Measurements from ENCODE around the gene ADORA1. TPM values are rescaled to one million over a fixed set of nuclear protein-coding genes. Genes with fewer than 3 reads are reported as not detected.

ADORA1 gene
- total and polyA plus RNA-seq, 2 donors (not counting 3 experiments of a cell fraction or from before 2014, with no cell fraction given), result 0.15 TPM; not detected in 1

DNA sequence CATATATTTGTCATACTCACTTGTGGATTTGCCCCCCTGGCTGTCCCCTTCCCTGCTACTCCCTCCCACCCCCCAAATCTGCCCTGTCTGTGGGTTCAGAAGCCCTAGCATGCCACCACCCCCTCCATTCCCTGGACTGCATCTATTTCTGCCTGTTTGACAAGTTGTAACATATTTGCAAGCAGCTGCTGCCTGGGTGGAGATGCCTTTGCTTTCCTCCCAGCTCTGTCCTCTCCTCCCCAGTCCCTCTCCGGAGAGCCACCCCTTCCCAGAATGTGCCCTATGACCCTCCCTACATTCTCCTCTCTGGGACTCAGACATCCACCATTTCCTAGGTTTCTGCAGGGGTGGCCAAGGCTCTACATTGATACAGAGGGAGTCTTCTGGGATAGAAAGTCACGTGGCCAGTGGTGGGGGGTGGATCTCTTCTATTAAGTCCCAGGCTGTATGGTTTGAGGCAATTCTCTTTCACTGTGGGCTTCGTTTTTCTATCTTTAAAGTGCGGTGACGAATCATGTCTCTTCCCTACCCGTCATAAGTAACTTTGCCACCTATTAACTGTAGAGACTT is 35.7 kb upstream of the ADORA1 start:
- ChIA-PET CTCF (no interaction called here), POLR2A (no interaction called here)
- no peak for TF ChIP-seq FOS (IDR thresholded peaks at IDR 0.05; ENCODE audit: borderline replicate concordance, insufficient read depth, low read length)
- no peak for TF ChIP-seq GATA2 (IDR thresholded peaks at IDR 0.05; ENCODE audit: insufficient read depth, insufficient read length, low read depth, low read length)
- TF ChIP-seq CTCF (IDR thresholded peaks at IDR 0.05; ENCODE audit: extremely low read depth in 1 of 2, insufficient read depth in 1 of 2, low read depth in 1 of 2, low read length in 2 of 2), result no peak
- DNase-seq (ENCODE audit: low read depth, low spot score) (no peak), FAIRE-seq (no peak)
- Histone ChIP-seq H3K27ac (ENCODE audit: insufficient read depth, low read depth, low read length) (no peak overlapping the region), H2AFZ (ENCODE audit: low read depth, low read length) (no peak overlapping the region), H3K4me2 (ENCODE audit: insufficient read depth, low read length) (no peak overlapping the region), H3K27me3 (ENCODE audit: control insufficient read depth in 2 of 2, insufficient read depth in 2 of 2, low read length in 2 of 2) (peaks cover 4 to 14% of the 10 kb centered on the region in 2 experiments), H3K4me1 (ENCODE audit: control insufficient read depth, extremely low read depth, insufficient read depth, low read length) (no peaks in the 10 kb centered on the region), H3K36me3 (ENCODE audit: control insufficient read depth in 2 of 2, extremely low read depth in 1 of 2, insufficient read depth in 2 of 2, low read length in 2 of 2) (no peaks in the 10 kb centered on the region), H3K9me1 (replicated peaks; ENCODE audit: control insufficient read depth, extremely low read depth, insufficient read depth, low read length) (no peaks in the 10 kb centered on the region), H3K79me2 (ENCODE audit: control insufficient read depth, insufficient read depth, low read length) (no peaks in the 10 kb centered on the region), H3K4me3 (replicated peaks in 1 of 3; ENCODE audit: insufficient read depth in 1 of 3, low read depth in 1 of 3, low read length in 3 of 3) (no peak overlapping the region), H4K20me1 (replicated peaks; ENCODE audit: control insufficient read depth, extremely low read depth, insufficient read depth, low read length) (no peaks in the 10 kb centered on the region), H3K9me3 (replicated peaks; ENCODE audit: control insufficient read depth, insufficient read depth, low read length) (no peaks in the 10 kb centered on the region), H3K9ac (replicated peaks; ENCODE audit: extremely low read depth, insufficient read depth, low read length) (no peak overlapping the region)
- intact Hi-C loops (cut with micrococcal nuclease), result no loop called here
- BruUV-seq (replicated peaks), result no TSS peak
- dilution Hi-C loops (cut with MboI; ENCODE audit: extremely low pct_ligation_motif_present, low sequenced_read_pairs), result no loop called here

- H3K9ac ChIP-seq (replicated peaks; ENCODE audit: extremely low read depth, insufficient read depth, low read length), result no peak overlapping the region
- BruUV-seq (replicated peaks), result no TSS peak
- no peak for DNase-seq (ENCODE audit: low read depth, low spot score)
- no peak overlapping the region for H2AFZ ChIP-seq (ENCODE audit: low read depth, low read length)
- dilution Hi-C loops (cut with MboI; ENCODE audit: extremely low pct_ligation_motif_present, low sequenced_read_pairs) (no loop called here), intact Hi-C loops (cut with micrococcal nuclease) (no loop called here)
- FAIRE-seq, result no peak
- H4K20me1 ChIP-seq (replicated peaks; ENCODE audit: control insufficient read depth, extremely low read depth, insufficient read depth, low read length), result no peaks in the 10 kb centered on the region
- no peaks in the 10 kb centered on the region for H3K9me1 ChIP-seq (replicated peaks; ENCODE audit: control insufficient read depth, extremely low read depth, insufficient read depth, low read length)
- H3K79me2 ChIP-seq (ENCODE audit: control insufficient read depth, insufficient read depth, low read length), result no peaks in the 10 kb centered on the region
- H3K9me3 ChIP-seq (replicated peaks; ENCODE audit: control insufficient read depth, insufficient read depth, low read length), result no peaks in the 10 kb centered on the region
- TF ChIP-seq JUN (IDR thresholded peaks at IDR 0.05; ENCODE audit: borderline replicate concordance, insufficient read depth, insufficient read length, low read depth) (no peak), CTCF (IDR thresholded peaks at IDR 0.05; ENCODE audit: extremely low read depth in 1 of 2, insufficient read depth in 1 of 2, low read depth in 1 of 2, low read length in 2 of 2) (no peak), FOS (IDR thresholded peaks at IDR 0.05; ENCODE audit: borderline replicate concordance, insufficient read depth, low read length) (no peak), MYC (IDR thresholded peaks at IDR 0.05; ENCODE audit: low read depth, low read length) (no peak), MAX (IDR thresholded peaks at IDR 0.05; ENCODE audit: insufficient read depth, insufficient read length) (no peak), POLR2AphosphoS5 (IDR thresholded peaks at IDR 0.05; ENCODE audit: insufficient read depth, low read depth, low read length) (no peak), POLR2A (IDR thresholded peaks at IDR 0.05; ENCODE audit: low read depth, low read length) (no peak), GATA2 (IDR thresholded peaks at IDR 0.05; ENCODE audit: insufficient read depth, insufficient read length, low read depth, low read length) (no peak), EZH2 (IDR thresholded peaks at IDR 0.05; ENCODE audit: borderline replicate concordance, low read depth, low read length, severe bottlenecking) (no peak)
- peaks cover 4 to 20% of the 10 kb centered on the region in 2 experiments for H3K27me3 ChIP-seq (ENCODE audit: control insufficient read depth in 2 of 2, insufficient read depth in 2 of 2, low read length in 2 of 2)
- H3K27ac ChIP-seq (ENCODE audit: insufficient read depth, low read depth, low read length), result no peak overlapping the region
- no peaks in the 10 kb centered on the region for H3K4me1 ChIP-seq (ENCODE audit: control insufficient read depth, extremely low read depth, insufficient read depth, low read length)
- ChIA-PET CTCF (no interaction called here), POLR2A (no interaction called here)
- no peaks in the 10 kb centered on the region for H3K36me3 ChIP-seq (ENCODE audit: control insufficient read depth in 2 of 2, extremely low read depth in 1 of 2, insufficient read depth in 2 of 2, low read length in 2 of 2)
- H3K4me3 ChIP-seq (replicated peaks in 1 of 3; ENCODE audit: insufficient read depth in 1 of 3, low read depth in 1 of 3, low read length in 3 of 3), result no peak overlapping the region
- H3K4me2 ChIP-seq (ENCODE audit: insufficient read depth, low read length), result no peak overlapping the region
Observed at GRCh38 chr1:203093754-203094410, 33.6 kb upstream of the ADORA1 start.
